K562 (cell line): ENCODE measurements around the gene DCAF15. TPM values are rescaled to one million over a fixed set of nuclear protein-coding genes. Genes with fewer than 3 reads are reported as not detected.

Source experiments
- ATAC-seq: fragments of 200-7000 bp; cut with Tn5 transposase; 3 replicates; pipeline ENCODE4 v1.9.1; 2020; ENCODE audit warnings: moderate library complexity
- BruUV-seq: library from RNA; stranded (reverse); fragments of 400-500 nt; replicated peaks from 2 replicates; lab custom pipeline; 2021; lab: Mats Ljungman, UMichigan
- CTCF ChIA-PET: fragments of 300-600 bp; formaldehyde crosslinking; extraction: SDS; loops from one replicate; lab custom pipeline; 2021; ENCODE audit warnings: low intra/inter-chr PET ratio; lab: Yijun Ruan, JAX
- POLR2A ChIA-PET: fragments of 300-600, 350-650 bp; sonication (Branson Sonifier 250); formaldehyde crosslinking; extraction: SDS; loops from one replicate; lab custom pipeline; 2021; ENCODE audit warnings: antibody characterized with exemption, inconsistent platforms; lab: Yijun Ruan, JAX
- DNase-seq, 4 experiments: peaks; one replicate each; pipeline versions ENCODE4 v3.0.0 to v3.0.0-alpha.2; 2011 to 2018; ENCODE audit warnings: low spot score in 3 of 4, mixed read lengths in 3 of 4; ENCODE audit errors: extremely low read depth in 1 of 4
- FAIRE-seq: peaks from 2 replicates; lab custom pipeline; 2011; peaks lifted over from hg19 to GRCh38; lab: Jason Lieb, UNC
- H2AFZ ChIP-seq: 2 replicates; pipeline ENCODE4 v1.6.0; 2011; ENCODE audit warnings: low read depth, low read length, control low read depth, inconsistent platforms
- H3K27ac ChIP-seq: fragments of 200-600 bp; 3 replicates; pipeline ENCODE4 v1.8.0; 2011; ENCODE audit warnings: low read depth, mild to moderate bottlenecking, control low read depth, inconsistent platforms, low read length, moderate library complexity, mixed read lengths; ENCODE audit errors: extremely low read depth
- H3K27me3 ChIP-seq, 2 experiments: fragments of 300-600 bp in 1 of 2; 2 replicates in 1 of 2; 3 replicates in 1 of 2; pipeline versions ENCODE4 v1.6.0 to v1.8.0; 2011; ENCODE audit warnings: inconsistent platforms in 2 of 2, low read length in 2 of 2, mild to moderate bottlenecking in 1 of 2, mixed read lengths in 1 of 2, moderate library complexity in 1 of 2; ENCODE audit not compliant: control insufficient read depth in 2 of 2, insufficient read depth in 2 of 2
- H3K36me3 ChIP-seq: fragments of 300-600 bp; 3 replicates; pipeline ENCODE4 v1.8.0; 2011; ENCODE audit warnings: mild to moderate bottlenecking, low read length, inconsistent platforms; ENCODE audit not compliant: control insufficient read depth, insufficient read depth
- H3K4me1 ChIP-seq, 2 experiments: fragments of 200-600 bp in 1 of 2; replicated peaks in 1 of 2; 2 replicates in 1 of 2; 3 replicates in 1 of 2; pipeline versions ENCODE4 v1.5.1 to v1.8.0; 2011; ENCODE audit warnings: inconsistent platforms in 2 of 2, low read length in 2 of 2, mild to moderate bottlenecking in 1 of 2, mixed read lengths in 1 of 2, moderate library complexity in 1 of 2; ENCODE audit not compliant: control insufficient read depth in 2 of 2, insufficient read depth in 2 of 2
- H3K4me2 ChIP-seq: 2 replicates; pipeline ENCODE4 v1.6.1; 2011; ENCODE audit warnings: low read length, control low read depth, inconsistent platforms, mixed read lengths; ENCODE audit not compliant: insufficient read depth
- H3K4me3 ChIP-seq: fragments of 200-600 bp; sonication (generic), shearing (Covaris generic); 2 replicates; pipeline ENCODE4 v1.5.1; 2016; ENCODE audit warnings: control low read depth, inconsistent platforms
- H3K79me2 ChIP-seq: fragments of 200-600 bp; 3 replicates; pipeline ENCODE4 v1.8.0; 2011; ENCODE audit warnings: low read length, inconsistent platforms; ENCODE audit not compliant: control insufficient read depth, insufficient read depth
- H3K9ac ChIP-seq, 2 experiments: 2 replicates each; pipeline versions ENCODE4 v1.6.0 to v1.6.1; 2011; ENCODE audit warnings: low read depth in 2 of 2, low read length in 2 of 2, control low read depth in 1 of 2, inconsistent platforms in 1 of 2, mild to moderate bottlenecking in 1 of 2, mixed read lengths in 1 of 2; ENCODE audit not compliant: insufficient read depth in 1 of 2
- H3K9me1 ChIP-seq: one replicate; pipeline ENCODE4 v1.6.0; 2011; ENCODE audit warnings: inconsistent platforms, mild to moderate bottlenecking, low read length, moderate library complexity; ENCODE audit not compliant: control insufficient read depth, insufficient read depth
- H3K9me3 ChIP-seq: replicated peaks from 2 replicates; pipeline ENCODE4 v1.5.1; 2011; ENCODE audit warnings: low read depth, low read length, inconsistent platforms; ENCODE audit not compliant: control insufficient read depth, insufficient read depth
- H4K20me1 ChIP-seq: replicated peaks from 2 replicates; pipeline ENCODE4 v1.6.1; 2011; ENCODE audit warnings: low read length, inconsistent platforms, mixed read lengths; ENCODE audit not compliant: control insufficient read depth, insufficient read depth
- CHCHD3 ChIP-seq: fragments of 250-450 bp; sonication (Bioruptor Pico); IDR thresholded peaks from 2 replicates; pipeline ENCODE4 v2.1.2; 2022; ENCODE audit warnings: mild to moderate bottlenecking
- CTBP1 ChIP-seq: fragments of 450-650 bp; IDR thresholded peaks from 2 replicates; pipeline ENCODE4 v1.6.1; 2016; ENCODE audit warnings: borderline replicate concordance
- MEIS2 ChIP-seq: fragments of 450-650 bp; IDR thresholded peaks from 2 replicates; pipeline ENCODE4 v1.6.1; 2014; ENCODE audit warnings: mild to moderate bottlenecking; ENCODE audit not compliant: partially characterized antibody
- NELFE ChIP-seq: IDR thresholded peaks from 2 replicates; pipeline ENCODE4 v1.6.1; 2011; ENCODE audit warnings: mild to moderate bottlenecking; ENCODE audit not compliant: insufficient read depth, insufficient read length
- NFE2 ChIP-seq: IDR thresholded peaks from 2 replicates; pipeline ENCODE4 v1.6.1; 2014; ENCODE audit warnings: antibody characterized with exemption, low read depth
- NRF1 ChIP-seq, 2 experiments: fragments of 450-650 bp; IDR thresholded peaks in 1 of 2; conservative IDR thresholded peaks in 1 of 2; 2 replicates each; pipeline ENCODE4 v1.6.1; 2014; ENCODE audit warnings: mild to moderate bottlenecking in 2 of 2
- RAD51 ChIP-seq: fragments of 450-650 bp; IDR thresholded peaks from 2 replicates; pipeline ENCODE4 v1.7.1; 2016; ENCODE audit warnings: low read depth, mild to moderate bottlenecking, borderline replicate concordance
- WHSC1 ChIP-seq: IDR thresholded peaks from one replicate; pipeline ENCODE4 v1.6.1; 2012; ENCODE audit warnings: low read length, control low read depth, inconsistent platforms
- ZBTB7A ChIP-seq: IDR thresholded peaks from 2 replicates; pipeline ENCODE4 v1.6.1; 2011; ENCODE audit warnings: low read depth, mild to moderate bottlenecking, low read length, moderate library complexity, borderline replicate concordance; ENCODE audit not compliant: control insufficient read depth
- ZEB2 ChIP-seq: fragments of 450-650 bp; IDR thresholded peaks from 2 replicates; pipeline ENCODE4 v1.6.1; 2016
- ZNF282 ChIP-seq: sonication (generic); formaldehyde crosslinking; IDR thresholded peaks from 2 replicates; pipeline ENCODE4 v1.8.1; 2023; ENCODE audit warnings: missing genetic modification reagents
- WGBS: fragments of 100-300 bp; shearing (Covaris generic); methylation state at CpG from one replicate; pipeline ENCODE4 v1.1.6; 2016; ENCODE audit warnings: low coverage, mixed read lengths; ENCODE audit not compliant: insufficient coverage; ENCODE audit errors: missing lambda C conversion rate; 5-methylcytosine and 5-hydroxymethylcytosine counted together
- in situ Hi-C: fragments of 300-500 bp; cut with MboI; formaldehyde crosslinking; loops from 4 replicates; pipeline ENCODE4 v1.15.0; 2018; ENCODE audit warnings: inconsistent platforms, mixed read lengths
- intact Hi-C: fragments of 100-400 bp; cut with micrococcal nuclease; formaldehyde crosslinking; loops from 2 replicates; pipeline ENCODE4 v1.14.2; 2022
- polyA plus RNA-seq, 8 experiments: library from polyadenylated mRNA; depleted of rRNA in 4 of 8; stranded (reverse) in 5 of 8; unstranded in 3 of 8; fragments of >200 nt; fragmentation: Nextera tagmentation in 2 of 8; fragmentation: Illumina TruSeq in 1 of 8; extraction: Ambion mirVana in 2 of 8; extraction: Trizol in 1 of 8; gene quantifications; 2 replicates each; pipeline versions ENCODE4 v1.2.1 to v1.2.3, GENCODE V29; 2011 to 2014; ENCODE audit warnings: inconsistent platforms in 1 of 8, missing spikeins in 1 of 8
- total RNA-seq, 7 experiments: library from RNA; depleted of rRNA in 6 of 7; stranded (reverse); fragments of >200 nt in 6 of 7; fragmentation: Illumina TruSeq in 2 of 7; extraction: Trizol in 2 of 7; gene quantifications; 2 replicates each; pipeline versions ENCODE4 v1.2.1 to v1.2.3, GENCODE V29; 2011 to 2021; ENCODE audit warnings: low replicate concordance in 1 of 7
- TF ChIP-seq, protein P1 (sequence below): sonication (generic); formaldehyde crosslinking; IDR thresholded peaks from 2 replicates; pipeline ENCODE4 v1.8.1; 2023; ENCODE audit warnings: mild to moderate bottlenecking, missing genetic modification reagents, moderate library complexity
- TF ChIP-seq, protein P2 (sequence below): sonication (generic); formaldehyde crosslinking; IDR thresholded peaks from 2 replicates; pipeline ENCODE4 v1.8.1; 2023; ENCODE audit warnings: mild to moderate bottlenecking, missing genetic modification reagents
- TF ChIP-seq, protein P3 (sequence below): fragments of 250-450 bp; sonication (Bioruptor Pico); IDR thresholded peaks from 2 replicates; pipeline ENCODE4 v1.4.0; 2020; ENCODE audit warnings: mild to moderate bottlenecking
- TF ChIP-seq, protein P4 (sequence below): fragments of 200-800 bp; sonication (Bioruptor generic); IDR thresholded peaks from 2 replicates; pipeline ENCODE4 v1.6.1; 2017; ENCODE audit warnings: missing genetic modification characterization, missing compliant biosample characterization

The DCAF15 gene
- total and polyA plus RNA-seq, 9 of the 15 experiments (the other 6 are each of a cell fraction or from before 2014, with no cell fraction given) = 0.17 to 68.5 (median 27.7) TPM

DNA sequence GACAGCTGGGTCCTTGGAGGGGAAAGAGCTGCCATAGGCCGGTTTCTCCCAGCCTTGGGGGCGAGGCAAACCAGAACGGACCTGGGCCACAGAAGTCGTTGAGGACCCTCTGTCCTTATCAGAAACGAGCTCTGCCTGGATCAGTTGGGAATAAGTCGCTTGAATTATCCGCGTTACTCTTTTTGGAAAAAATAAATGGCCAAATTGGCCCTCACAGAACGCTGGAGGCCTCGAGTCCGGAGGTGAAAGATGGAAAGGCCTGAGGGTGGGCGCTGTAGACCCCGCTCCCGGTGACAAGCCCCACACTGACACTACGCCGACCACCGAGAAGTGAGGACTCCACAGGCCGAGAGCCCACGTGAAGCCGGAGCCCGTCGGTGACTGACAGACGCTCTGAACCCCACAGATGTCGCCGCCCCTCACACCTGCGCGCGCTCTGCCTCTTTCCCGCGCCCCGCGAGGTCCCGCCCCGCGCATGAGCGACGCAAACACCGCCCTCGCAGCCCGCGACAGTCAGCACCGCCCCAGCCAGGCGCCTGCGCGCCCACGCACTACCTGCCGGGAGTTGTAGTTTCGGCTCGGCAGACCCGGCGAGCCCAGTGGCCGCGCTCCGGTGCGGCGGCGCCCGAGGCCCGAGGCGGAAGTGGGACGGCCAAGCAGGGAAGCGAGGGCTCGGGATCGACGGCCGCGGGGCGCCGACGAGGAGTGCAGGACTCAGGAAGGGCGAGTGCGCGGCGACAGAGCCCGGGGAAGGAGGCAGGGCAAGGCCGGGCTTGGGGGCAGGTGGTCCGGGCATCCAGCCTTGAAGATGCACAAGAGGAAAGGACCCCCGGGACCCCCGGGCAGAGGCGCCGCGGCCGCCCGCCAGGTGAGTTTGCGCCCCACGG lies 46.4 kb upstream of the DCAF15 start, which contains the start of the genes BRME1 and CC2D1A:
Gene BRME1, minus strand, starts transcription at position 484 of the 887 bp plus-strand sequence. CDS start 1,225 bp downstream, outside the sequence.
Gene CC2D1A, plus strand, starts transcription at position 568 of the 887 bp plus-strand sequence. Its CDS starts 241 bp downstream, at position 809.
- intact Hi-C loops (no loop called here), in situ Hi-C loops (no loop called here)
- H3K4me1 ChIP-seq = peaks cover 10 to 24% of the 10 kb centered on the region in 2 experiments
- ChIA-PET POLR2A (interaction anchor here (0.6 to 1.5 kb wide), 4 partner anchors 15 to 231 kb away, joined by 3 to 5 read pairs (median 4); partner anchors contain the start of genes ASF1B and PALM3), CTCF (no interaction called here)
- peak within 1 kb of the TSS; percentile 75 for H3K4me2 ChIP-seq
- FAIRE-seq (peak; percentile 88), DNase-seq (peak; percentile 98 to 99 (median 98)), ATAC-seq (peak; percentile 99)
- 9% methylated on average over 53 of the region's 86 CpGs for WGBS
- H3K27ac ChIP-seq = peak within 1 kb of the TSS; percentile 76
- H3K79me2 ChIP-seq = peaks cover 22% of the 10 kb centered on the region
- no peaks in the 10 kb centered on the region for H3K27me3 ChIP-seq
- no peaks in the 10 kb centered on the region for H3K9me1 ChIP-seq
- peak within 1 kb of the TSS; percentile 98 for H2AFZ ChIP-seq
- peak within 1 kb of the TSS; percentile 79 to 94 for H3K9ac ChIP-seq
- H3K9me3 ChIP-seq = no peaks in the 10 kb centered on the region
- peaks cover 10% of the 10 kb centered on the region; the same call in 2 of the 3 replicates for H3K36me3 ChIP-seq
- peak within 1 kb of the TSS; percentile 67 for H3K4me3 ChIP-seq
- TSS peak; percentile 86 for BruUV-seq
- H4K20me1 ChIP-seq = no peaks in the 10 kb centered on the region
- peak; percentile 71 for TF ChIP-seq ZBTB7A
- TF ChIP-seq NFE2 = peak; percentile 41
- no peak for TF ChIP-seq WHSC1
- TF ChIP-seq CTBP1 = peak; percentile 91
- TF ChIP-seq, protein P1, sequence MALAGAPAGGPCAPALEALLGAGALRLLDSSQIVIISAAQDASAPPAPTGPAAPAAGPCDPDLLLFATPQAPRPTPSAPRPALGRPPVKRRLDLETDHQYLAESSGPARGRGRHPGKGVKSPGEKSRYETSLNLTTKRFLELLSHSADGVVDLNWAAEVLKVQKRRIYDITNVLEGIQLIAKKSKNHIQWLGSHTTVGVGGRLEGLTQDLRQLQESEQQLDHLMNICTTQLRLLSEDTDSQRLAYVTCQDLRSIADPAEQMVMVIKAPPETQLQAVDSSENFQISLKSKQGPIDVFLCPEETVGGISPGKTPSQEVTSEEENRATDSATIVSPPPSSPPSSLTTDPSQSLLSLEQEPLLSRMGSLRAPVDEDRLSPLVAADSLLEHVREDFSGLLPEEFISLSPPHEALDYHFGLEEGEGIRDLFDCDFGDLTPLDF (CRISPR knock-in tag) = peak; percentile 99
- TF ChIP-seq MEIS2 = peak; percentile 94
- TF ChIP-seq, protein P2, sequence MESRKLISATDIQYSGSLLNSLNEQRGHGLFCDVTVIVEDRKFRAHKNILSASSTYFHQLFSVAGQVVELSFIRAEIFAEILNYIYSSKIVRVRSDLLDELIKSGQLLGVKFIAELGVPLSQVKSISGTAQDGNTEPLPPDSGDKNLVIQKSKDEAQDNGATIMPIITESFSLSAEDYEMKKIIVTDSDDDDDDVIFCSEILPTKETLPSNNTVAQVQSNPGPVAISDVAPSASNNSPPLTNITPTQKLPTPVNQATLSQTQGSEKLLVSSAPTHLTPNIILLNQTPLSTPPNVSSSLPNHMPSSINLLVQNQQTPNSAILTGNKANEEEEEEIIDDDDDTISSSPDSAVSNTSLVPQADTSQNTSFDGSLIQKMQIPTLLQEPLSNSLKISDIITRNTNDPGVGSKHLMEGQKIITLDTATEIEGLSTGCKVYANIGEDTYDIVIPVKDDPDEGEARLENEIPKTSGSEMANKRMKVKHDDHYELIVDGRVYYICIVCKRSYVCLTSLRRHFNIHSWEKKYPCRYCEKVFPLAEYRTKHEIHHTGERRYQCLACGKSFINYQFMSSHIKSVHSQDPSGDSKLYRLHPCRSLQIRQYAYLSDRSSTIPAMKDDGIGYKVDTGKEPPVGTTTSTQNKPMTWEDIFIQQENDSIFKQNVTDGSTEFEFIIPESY (CRISPR knock-in tag) = 0 out of 2 replicates have a peak, but pooled peaks have one; percentile 16
- TF ChIP-seq, protein P3, sequence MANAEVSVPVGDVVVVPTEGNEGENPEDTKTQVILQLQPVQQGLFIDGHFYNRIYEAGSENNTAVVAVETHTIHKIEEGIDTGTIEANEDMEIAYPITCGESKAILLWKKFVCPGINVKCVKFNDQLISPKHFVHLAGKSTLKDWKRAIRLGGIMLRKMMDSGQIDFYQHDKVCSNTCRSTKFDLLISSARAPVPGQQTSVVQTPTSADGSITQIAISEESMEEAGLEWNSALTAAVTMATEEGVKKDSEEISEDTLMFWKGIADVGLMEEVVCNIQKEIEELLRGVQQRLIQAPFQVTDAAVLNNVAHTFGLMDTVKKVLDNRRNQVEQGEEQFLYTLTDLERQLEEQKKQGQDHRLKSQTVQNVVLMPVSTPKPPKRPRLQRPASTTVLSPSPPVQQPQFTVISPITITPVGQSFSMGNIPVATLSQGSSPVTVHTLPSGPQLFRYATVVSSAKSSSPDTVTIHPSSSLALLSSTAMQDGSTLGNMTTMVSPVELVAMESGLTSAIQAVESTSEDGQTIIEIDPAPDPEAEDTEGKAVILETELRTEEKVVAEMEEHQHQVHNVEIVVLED (CRISPR knock-in tag) = peak; percentile 90
- TF ChIP-seq RAD51 = 0 out of 2 replicates have a peak, but pooled peaks have one; percentile 22
- TF ChIP-seq ZEB2 = no peak
- TF ChIP-seq NELFE = no peak
- peak; percentile 98 to 99 for TF ChIP-seq NRF1 (conservative IDR thresholded peaks at IDR 0.05 in 1 of 2, IDR thresholded peaks at IDR 0.05 in 1 of 2)
- no peak; the same call in 1 of the 2 replicates for TF ChIP-seq ZNF282 (CRISPR knock-in tag)
- TF ChIP-seq, protein P4, sequence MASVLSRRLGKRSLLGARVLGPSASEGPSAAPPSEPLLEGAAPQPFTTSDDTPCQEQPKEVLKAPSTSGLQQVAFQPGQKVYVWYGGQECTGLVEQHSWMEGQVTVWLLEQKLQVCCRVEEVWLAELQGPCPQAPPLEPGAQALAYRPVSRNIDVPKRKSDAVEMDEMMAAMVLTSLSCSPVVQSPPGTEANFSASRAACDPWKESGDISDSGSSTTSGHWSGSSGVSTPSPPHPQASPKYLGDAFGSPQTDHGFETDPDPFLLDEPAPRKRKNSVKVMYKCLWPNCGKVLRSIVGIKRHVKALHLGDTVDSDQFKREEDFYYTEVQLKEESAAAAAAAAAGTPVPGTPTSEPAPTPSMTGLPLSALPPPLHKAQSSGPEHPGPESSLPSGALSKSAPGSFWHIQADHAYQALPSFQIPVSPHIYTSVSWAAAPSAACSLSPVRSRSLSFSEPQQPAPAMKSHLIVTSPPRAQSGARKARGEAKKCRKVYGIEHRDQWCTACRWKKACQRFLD (CRISPR knock-in tag) = no peak; the same call in 1 of the 2 replicates
- TF ChIP-seq CHCHD3 (CRISPR knock-in tag) = 0 out of 2 replicates have a peak, but pooled peaks have one; percentile 28
